Neuronal stem cell (in vitro differentiated cells): ENCODE results near the gene MCTP1.

Experiments used
- DNase-seq: peaks from one replicate; pipeline ENCODE4 v3.0.0-alpha.2; 2013; ENCODE audit warnings: low spot score
- H2AFZ ChIP-seq: one replicate; pipeline ENCODE4 v1.6.1; 2013; ENCODE audit warnings: mild to moderate bottlenecking, low read length, inconsistent platforms
- H2AK5ac ChIP-seq: 2 replicates; pipeline ENCODE4 v1.6.1; 2013; ENCODE audit warnings: low read depth, mild to moderate bottlenecking, inconsistent platforms, low read length, moderate library complexity, mixed read lengths
- H2BK120ac ChIP-seq: 2 replicates; pipeline ENCODE4 v1.6.1; 2013; ENCODE audit warnings: low read depth, mild to moderate bottlenecking, inconsistent platforms, low read length, moderate library complexity, mixed read lengths
- H2BK12ac ChIP-seq: one replicate; pipeline ENCODE4 v1.6.1; 2013; ENCODE audit warnings: low read length, inconsistent platforms
- H2BK15ac ChIP-seq: 2 replicates; pipeline ENCODE4 v1.6.1; 2013; ENCODE audit warnings: mild to moderate bottlenecking, low read length, inconsistent platforms, mixed read lengths
- H2BK5ac ChIP-seq: one replicate; pipeline ENCODE4 v1.6.1; 2013; ENCODE audit warnings: inconsistent platforms, mild to moderate bottlenecking, low read length, moderate library complexity
- H3K14ac ChIP-seq: one replicate; pipeline ENCODE4 v1.6.1; 2013; ENCODE audit warnings: low read length, inconsistent platforms
- H3K18ac ChIP-seq: 2 replicates; pipeline ENCODE4 v1.6.1; 2013; ENCODE audit warnings: low read length, inconsistent platforms
- H3K23ac ChIP-seq: 2 replicates; pipeline ENCODE4 v1.6.1; 2013; ENCODE audit warnings: low read depth, mild to moderate bottlenecking, mixed read lengths, low read length, inconsistent platforms; ENCODE audit not compliant: poor library complexity
- H3K27ac ChIP-seq: replicated peaks from 3 replicates; pipeline ENCODE4 v1.5.1; 2013; ENCODE audit warnings: low read length, inconsistent platforms
- H3K27me3 ChIP-seq, 3 experiments: 2 replicates each; pipeline ENCODE4 v1.6.1; 2013; ENCODE audit warnings: low read length in 3 of 3, mild to moderate bottlenecking in 2 of 3, inconsistent platforms in 1 of 3, low read depth in 1 of 3, mixed read lengths in 1 of 3, moderate library complexity in 1 of 3; ENCODE audit not compliant: control insufficient read depth in 3 of 3, insufficient read depth in 3 of 3
- H3K36me3 ChIP-seq, 2 donors: replicated peaks in 1 of 2; 2 replicates each; pipeline ENCODE4 v1.6.1; 2013; ENCODE audit warnings: low read length in 2 of 2; ENCODE audit not compliant: control insufficient read depth in 2 of 2, insufficient read depth in 2 of 2
- H3K4ac ChIP-seq: 2 replicates; pipeline ENCODE4 v1.6.1; 2013; ENCODE audit warnings: inconsistent platforms, mild to moderate bottlenecking, low read length, moderate library complexity
- H3K4me1 ChIP-seq, 2 donors: 1 replicate in 1 of 2; 2 replicates in 1 of 2; pipeline ENCODE4 v1.6.1; 2013; ENCODE audit warnings: low read length in 2 of 2, low read depth in 1 of 2; ENCODE audit not compliant: control insufficient read depth in 2 of 2, insufficient read depth in 1 of 2
- H3K4me2 ChIP-seq: one replicate; pipeline ENCODE4 v1.6.1; 2013; ENCODE audit warnings: mild to moderate bottlenecking, low read length, inconsistent platforms; ENCODE audit not compliant: insufficient read depth, poor library complexity, severe bottlenecking
- H3K4me3 ChIP-seq, 2 donors: 2 replicates each; pipeline ENCODE4 v1.5.1; 2013; ENCODE audit warnings: low read length in 2 of 2, mild to moderate bottlenecking in 2 of 2, inconsistent platforms in 1 of 2, moderate library complexity in 1 of 2
- H3K79me1 ChIP-seq: one replicate; pipeline ENCODE4 v1.6.1; 2013; ENCODE audit warnings: low read depth, mild to moderate bottlenecking, inconsistent platforms, low read length, moderate library complexity
- H3K9ac ChIP-seq: one replicate; pipeline ENCODE4 v1.6.1; 2013; ENCODE audit warnings: mild to moderate bottlenecking, low read depth, low read length, inconsistent platforms; ENCODE audit not compliant: poor library complexity
- H3K9me3 ChIP-seq, 2 donors: replicated peaks in 1 of 2; 2 replicates each; pipeline versions ENCODE3 to v1.6.1; 2013; ENCODE audit warnings: low read length in 2 of 2, mild to moderate bottlenecking in 2 of 2, inconsistent platforms in 1 of 2, low read depth in 1 of 2, mixed read lengths in 1 of 2, moderate library complexity in 1 of 2; ENCODE audit not compliant: control insufficient read depth in 2 of 2, insufficient read depth in 1 of 2
- H4K8ac ChIP-seq: one replicate; pipeline ENCODE4 v1.6.1; 2013; ENCODE audit warnings: low read depth, mild to moderate bottlenecking, inconsistent platforms, low read length, moderate library complexity
- H4K91ac ChIP-seq: one replicate; pipeline ENCODE4 v1.6.1; 2013; ENCODE audit warnings: low read length, low read depth, mild to moderate bottlenecking, inconsistent platforms; ENCODE audit not compliant: poor library complexity
- WGBS, 2 donors: extraction: QIAGEN DNeasy Blood & Tissue Kit; methylation state at CpG; one replicate each; pipeline ENCODE4 v1.1.7; 2013; ENCODE audit warnings: missing lambda C conversion rate in 2 of 2, mixed read lengths in 1 of 2; ENCODE audit not compliant: insufficient read length in 2 of 2, insufficient replicate concordance in 1 of 2; ENCODE audit errors: extremely low coverage in 2 of 2; 5-methylcytosine and 5-hydroxymethylcytosine counted together

The MCTP1 gene

DNA sequence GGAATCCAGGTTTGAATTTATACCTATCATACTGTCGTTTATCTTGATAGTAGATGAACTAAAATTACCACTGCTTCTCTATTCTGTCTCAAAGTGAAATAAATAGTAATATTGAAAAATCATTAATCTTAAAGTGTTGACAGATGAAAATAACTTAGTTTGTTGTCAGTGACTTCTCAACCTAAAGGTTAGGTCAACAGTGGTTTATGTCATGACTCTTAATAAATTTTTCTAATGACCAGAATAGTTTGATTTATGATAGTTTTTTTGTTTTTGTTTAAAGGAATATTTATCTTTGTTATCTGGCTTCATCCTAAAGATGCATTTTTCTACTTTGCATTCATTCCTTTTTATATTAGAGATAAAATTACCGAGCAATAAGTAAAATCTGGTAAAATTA lies 585.3 kb downstream of the MCTP1 start:
- DNase-seq, result no peak
- Histone ChIP-seq H2AFZ (no peak overlapping the region), H2BK5ac (no peak overlapping the region), H3K4me3 (no peak overlapping the region), H3K18ac (no peak overlapping the region), H3K14ac (no peak overlapping the region), H3K4me2 (no peak overlapping the region), H4K91ac (no peak overlapping the region), H3K23ac (no peak overlapping the region), H3K4ac (no peak overlapping the region), H3K79me1 (no peaks in the 10 kb centered on the region), H3K36me3 (peaks cover 0 to 49% of the 10 kb centered on the region in 2 donors), H2BK15ac (no peak overlapping the region), H3K27me3 (no peaks in the 10 kb centered on the region), H3K27ac (no peak overlapping the region), H2AK5ac (no peak overlapping the region), H4K8ac (no peak overlapping the region), H2BK120ac (no peak overlapping the region), H2BK12ac (no peak overlapping the region), H3K9me3 (peaks cover 0 to 19% of the 10 kb centered on the region in 2 donors), H3K4me1 (peaks cover 0 to 3% of the 10 kb centered on the region in 2 donors), H3K9ac (no peak overlapping the region)
- WGBS, 2 donors, result no CpG with 5 or more reads among the region's 2 CpGs

- DNase-seq, result no peak
- Histone ChIP-seq H2BK12ac (no peak overlapping the region), H3K4me3 (no peak overlapping the region), H4K8ac (no peak overlapping the region), H3K27ac (no peak overlapping the region), H3K4me2 (no peak overlapping the region), H3K18ac (no peak overlapping the region), H2BK5ac (no peak overlapping the region), H2AK5ac (no peak overlapping the region), H2BK120ac (no peak overlapping the region), H3K14ac (no peak overlapping the region), H3K4ac (no peak overlapping the region), H3K36me3 (peaks cover 0 to 52% of the 10 kb centered on the region in 2 donors), H3K27me3 (no peaks in the 10 kb centered on the region), H3K79me1 (no peaks in the 10 kb centered on the region), H3K9ac (no peak overlapping the region), H3K23ac (no peak overlapping the region), H3K4me1 (peaks cover 0 to 6% of the 10 kb centered on the region in 2 donors), H2BK15ac (no peak overlapping the region), H2AFZ (no peak overlapping the region), H4K91ac (no peak overlapping the region), H3K9me3 (peaks cover 0 to 14% of the 10 kb centered on the region in 2 donors)
- WGBS, 2 donors, result no CpG with 5 or more reads among the region's 5 CpGs
Observed at GRCh38 chr5:94698197-94698596, 586.7 kb downstream of the MCTP1 start.

DNA sequence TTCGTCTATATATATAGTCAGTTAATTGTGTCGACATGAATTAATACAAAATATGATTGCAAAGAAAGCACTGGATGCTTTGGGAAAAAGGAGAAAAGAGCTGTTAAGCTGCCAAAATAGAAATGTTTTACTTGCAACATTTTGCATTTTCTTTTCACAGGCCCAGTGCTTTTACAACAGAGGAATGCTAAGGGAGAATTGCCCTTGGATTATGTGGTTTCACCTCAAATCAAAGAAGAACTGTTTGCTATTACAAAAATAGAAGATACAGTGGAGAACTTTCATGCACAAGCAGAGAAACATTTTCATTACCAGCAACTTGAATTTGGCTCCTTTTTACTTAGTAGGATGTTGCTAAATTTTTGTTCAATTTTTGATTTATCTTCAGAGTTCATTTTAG lies 590.2 kb downstream of the MCTP1 start:
- no peak overlapping the region for H2BK120ac ChIP-seq
- no peak overlapping the region for H3K23ac ChIP-seq
- H3K27ac ChIP-seq, result no peak overlapping the region
- no peak overlapping the region for H2AFZ ChIP-seq
- peaks cover 0 to 44% of the 10 kb centered on the region in 2 donors for H3K36me3 ChIP-seq
- no peak overlapping the region for H2BK15ac ChIP-seq
- no peaks in the 10 kb centered on the region for H3K79me1 ChIP-seq
- H3K4ac ChIP-seq, result no peak overlapping the region
- no peak overlapping the region for H3K4me2 ChIP-seq
- DNase-seq, result no peak
- no peak overlapping the region for H4K8ac ChIP-seq
- H3K4me3 ChIP-seq, result no peak overlapping the region
- no peak overlapping the region for H2BK12ac ChIP-seq
- H3K27me3 ChIP-seq, result no peaks in the 10 kb centered on the region
- no peak overlapping the region for H3K9ac ChIP-seq
- no peak overlapping the region for H3K14ac ChIP-seq
- peaks cover 2 to 39% of the 10 kb centered on the region in 2 donors for H3K4me1 ChIP-seq
- WGBS, 2 donors, result no CpG with 5 or more reads among the region's 2 CpGs
- H4K91ac ChIP-seq, result no peak overlapping the region
- no peaks in the 10 kb centered on the region for H3K9me3 ChIP-seq
- no peak overlapping the region for H2AK5ac ChIP-seq
- H3K18ac ChIP-seq, result no peak overlapping the region
- no peak overlapping the region for H2BK5ac ChIP-seq

- H2BK12ac ChIP-seq, result no peak overlapping the region
- peaks cover 0 to 51% of the 10 kb centered on the region in 2 donors for H3K36me3 ChIP-seq
- no peak overlapping the region for H3K4ac ChIP-seq
- no peak overlapping the region for H3K9ac ChIP-seq
- H3K27me3 ChIP-seq, result no peaks in the 10 kb centered on the region
- no peaks in the 10 kb centered on the region for H3K79me1 ChIP-seq
- DNase-seq, result no peak
- no peak overlapping the region for H3K14ac ChIP-seq
- no peak overlapping the region for H3K4me3 ChIP-seq
- no peak overlapping the region for H4K91ac ChIP-seq
- H2AFZ ChIP-seq, result no peak overlapping the region
- H3K9me3 ChIP-seq, result peaks cover 0 to 4% of the 10 kb centered on the region in 2 donors
- no peak overlapping the region for H2BK15ac ChIP-seq
- H2BK5ac ChIP-seq, result no peak overlapping the region
- H2AK5ac ChIP-seq, result no peak overlapping the region
- H3K27ac ChIP-seq, result no peak overlapping the region
- WGBS, 2 donors, result no CpG with 5 or more reads among the region's 1 CpG
- H3K4me2 ChIP-seq, result no peak overlapping the region
- H4K8ac ChIP-seq, result no peak overlapping the region
- H3K23ac ChIP-seq, result no peak overlapping the region
- H2BK120ac ChIP-seq, result no peak overlapping the region
- no peak overlapping the region for H3K18ac ChIP-seq
- H3K4me1 ChIP-seq, result peaks cover 2 to 41% of the 10 kb centered on the region in 2 donors
Observed at GRCh38 chr5:94693845-94694370, 591.0 kb downstream of the MCTP1 start.
